ENCODE measurements around the gene FNDC8. TPM values are rescaled to one million over a fixed set of nuclear protein-coding genes. Genes with fewer than 3 reads are reported as not detected.

The FNDC8 gene
- total RNA-seq, 4 donors from 2014 or later = not detected

- TF ChIP-seq CTCF (IDR thresholded peaks at IDR 0.05) = no peak
- no peak for TF ChIP-seq POLR2A (IDR thresholded peaks at IDR 0.05)
- Histone ChIP-seq H3K27ac (no peak overlapping the region), H3K9me3 (no peaks in the 10 kb centered on the region), H3K36me3 (no peaks in the 10 kb centered on the region), H3K27me3 (no peaks in the 10 kb centered on the region), H3K4me3 (no peak overlapping the region), H3K4me1 (no peaks in the 10 kb centered on the region)
- intact Hi-C loops (cut with DNase I; ENCODE audit: low total_unique reads) = loop anchor here (10.0 kb wide), 1 partner anchor 703 kb away; no protein-coding TSS in a partner anchor
- DNase-seq = peak in 1 of 2 donors; percentile 22
Measured at GRCh38 chr17:35127751-35128514, 6.5 kb downstream of the FNDC8 start.

GRCh38 chr17:35129154-35129972 is 7.9 kb downstream of the FNDC8 start:
- Histone ChIP-seq H3K9me3 (no peaks in the 10 kb centered on the region), H3K27ac (no peak overlapping the region), H3K36me3 (no peaks in the 10 kb centered on the region), H3K27me3 (no peaks in the 10 kb centered on the region), H3K4me1 (no peaks in the 10 kb centered on the region), H3K4me3 (no peak overlapping the region)
- no peak for DNase-seq
- intact Hi-C loops (cut with DNase I; ENCODE audit: low total_unique reads) = loop anchor here (10.0 kb wide), 1 partner anchor 705 kb away; no protein-coding TSS in a partner anchor
- TF ChIP-seq POLR2A (IDR thresholded peaks at IDR 0.05) (no peak), CTCF (IDR thresholded peaks at IDR 0.05) (no peak)

GRCh38 chr17:35129973-35130351 is 8.5 kb downstream of the FNDC8 start:
- no peak for DNase-seq
- Histone ChIP-seq H3K36me3 (no peaks in the 10 kb centered on the region), H3K9me3 (no peaks in the 10 kb centered on the region), H3K27ac (no peak overlapping the region), H3K4me1 (no peaks in the 10 kb centered on the region), H3K27me3 (no peaks in the 10 kb centered on the region), H3K4me3 (no peak overlapping the region)
- TF ChIP-seq CTCF (IDR thresholded peaks at IDR 0.05) (no peak), POLR2A (IDR thresholded peaks at IDR 0.05) (no peak)
- intact Hi-C loops (cut with DNase I; ENCODE audit: low total_unique reads) = loop anchor here (10.0 kb wide), 1 partner anchor 705 kb away; no protein-coding TSS in a partner anchor

GRCh38 chr17:35130392-35130791 is 9.0 kb downstream of the FNDC8 start:
- Histone ChIP-seq H3K9me3 (no peaks in the 10 kb centered on the region), H3K27me3 (no peaks in the 10 kb centered on the region), H3K27ac (no peak overlapping the region), H3K4me1 (no peaks in the 10 kb centered on the region), H3K4me3 (no peak overlapping the region), H3K36me3 (no peaks in the 10 kb centered on the region)
- no peak for DNase-seq
- intact Hi-C loops (cut with DNase I; ENCODE audit: low total_unique reads) = no loop called here
- no peak for TF ChIP-seq CTCF (IDR thresholded peaks at IDR 0.05)
- TF ChIP-seq POLR2A (IDR thresholded peaks at IDR 0.05) = no peak

GRCh38 chr17:35132099-35132498 is 10.7 kb downstream of the FNDC8 start:
- intact Hi-C loops (cut with DNase I; ENCODE audit: low total_unique reads) = no loop called here
- DNase-seq = no peak
- no peaks in the 10 kb centered on the region for H3K36me3 ChIP-seq
- H3K27ac ChIP-seq = no peak overlapping the region
- H3K9me3 ChIP-seq = no peaks in the 10 kb centered on the region
- no peak overlapping the region for H3K4me3 ChIP-seq
- no peak for TF ChIP-seq CTCF (IDR thresholded peaks at IDR 0.05)
- TF ChIP-seq POLR2A (IDR thresholded peaks at IDR 0.05) = no peak
- no peaks in the 10 kb centered on the region for H3K27me3 ChIP-seq
- H3K4me1 ChIP-seq = no peaks in the 10 kb centered on the region

Data from uterus (tissue), 4 donors.